Esophagus muscularis mucosa (tissue), 4 donors: ENCODE data around the gene AQP5. TPM values are rescaled to one million over a fixed set of nuclear protein-coding genes. Genes with fewer than 3 reads are reported as not detected.

Source experiments
- DNase-seq: peaks from one replicate; pipeline ENCODE4 v3.0.0-alpha.2; 2017; ENCODE audit errors: extremely low spot score
- H3K27ac ChIP-seq, 4 donors: fragments of 200-600 bp; sonication (generic); replicated peaks in 1 of 4; 1 replicate in 3 of 4; 2 replicates in 1 of 4; pipeline ENCODE4 v1.5.1; 2016 to 2019; ENCODE audit warnings: mild to moderate bottlenecking in 1 of 4
- H3K27me3 ChIP-seq, 4 donors: fragments of 200-600 bp; sonication (generic); one replicate each; pipeline versions ENCODE4 v1.5.1 to v1.6.0; 2016 to 2019
- H3K36me3 ChIP-seq, 4 donors: fragments of 200-600 bp; sonication (generic); one replicate each; pipeline ENCODE4 v1.5.1; 2016 to 2019
- H3K4me1 ChIP-seq, 4 donors: fragments of 200-600 bp; sonication (generic); one replicate each; pipeline ENCODE4 v1.5.1; 2016 to 2019
- H3K4me3 ChIP-seq, 4 donors: fragments of 200-600 bp; sonication (generic); 1 replicate in 2 of 4; 2 replicates in 2 of 4; pipeline ENCODE4 v1.5.1; 2016 to 2019; ENCODE audit warnings: mild to moderate bottlenecking in 4 of 4, moderate library complexity in 1 of 4
- H3K9me3 ChIP-seq, 4 donors: fragments of 200-600 bp; sonication (generic); 1 replicate in 3 of 4; 2 replicates in 1 of 4; pipeline ENCODE4 v1.5.1; 2016 to 2019
- EP300 ChIP-seq: sonication (generic); formaldehyde crosslinking; IDR thresholded peaks from one replicate; pipeline ENCODE4 v1.6.1; 2017; ENCODE audit warnings: antibody characterized with exemption
- POLR2A ChIP-seq: fragments of 450-650 bp; IDR thresholded peaks from one replicate; pipeline ENCODE4 v1.6.1; 2017; ENCODE audit warnings: antibody characterized with exemption, moderate library complexity, mild to moderate bottlenecking, low read depth
- POLR2AphosphoS5 ChIP-seq, 2 donors: sonication (generic); formaldehyde crosslinking; IDR thresholded peaks; one replicate each; pipeline ENCODE4 v1.6.1; 2017; ENCODE audit warnings: antibody characterized with exemption in 2 of 2
- WGBS: methylation state at CpG from one replicate; pipeline ENCODE4 v1.1.5; 2018; 5-methylcytosine and 5-hydroxymethylcytosine counted together
- intact Hi-C: fragments of 100-400 bp; cut with DNase I; formaldehyde crosslinking; loops from one replicate; pipeline ENCODE4 v1.15.1; 2023
- total RNA-seq, 4 donors: library from RNA; depleted of rRNA; stranded (reverse); fragments of >200 nt; gene quantifications; one replicate each; pipeline versions ENCODE4 v1.1.0 to v1.2.1, GENCODE V29; 2016
- TF ChIP-seq, protein P1 (sequence below), 3 experiments: fragments of 200-600 bp in 2 of 3; fragments of 450-650 bp in 1 of 3; sonication (generic) in 2 of 3; IDR thresholded peaks; one replicate each; pipeline ENCODE4 v1.5.1; 2017 to 2019; ENCODE audit warnings: antibody characterized with exemption in 3 of 3, mild to moderate bottlenecking in 2 of 3, moderate library complexity in 1 of 3

Gene AQP5
- total RNA-seq, 4 donors from 2014 or later: 0.83 TPM; not detected in 3

DNA sequence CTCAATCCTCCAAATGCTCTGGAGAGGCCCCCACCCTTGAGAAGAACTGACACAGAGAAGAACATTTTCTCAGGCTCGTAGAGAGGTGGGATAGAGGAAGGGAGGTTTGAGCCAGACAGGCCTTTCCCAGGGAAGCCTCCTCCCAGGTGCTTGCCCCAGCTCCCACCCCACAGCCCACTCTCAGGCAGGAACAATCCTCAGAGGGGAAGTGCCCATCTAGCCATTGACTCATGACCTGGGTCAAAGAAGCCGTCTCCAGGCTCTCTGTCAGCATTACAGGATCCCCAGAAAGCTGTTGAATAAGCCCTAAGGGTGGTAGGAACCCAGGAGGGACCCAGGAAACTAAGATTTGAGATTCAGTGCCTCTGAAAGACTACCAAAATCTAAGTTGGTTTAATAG is 14.9 kb downstream of the AQP5 start:
- H3K9me3 ChIP-seq: no peaks in the 10 kb centered on the region
- intact Hi-C loops: no loop called here
- no peaks in the 10 kb centered on the region for H3K27me3 ChIP-seq
- H3K4me3 ChIP-seq: no peak overlapping the region
- TF ChIP-seq, protein P1, sequence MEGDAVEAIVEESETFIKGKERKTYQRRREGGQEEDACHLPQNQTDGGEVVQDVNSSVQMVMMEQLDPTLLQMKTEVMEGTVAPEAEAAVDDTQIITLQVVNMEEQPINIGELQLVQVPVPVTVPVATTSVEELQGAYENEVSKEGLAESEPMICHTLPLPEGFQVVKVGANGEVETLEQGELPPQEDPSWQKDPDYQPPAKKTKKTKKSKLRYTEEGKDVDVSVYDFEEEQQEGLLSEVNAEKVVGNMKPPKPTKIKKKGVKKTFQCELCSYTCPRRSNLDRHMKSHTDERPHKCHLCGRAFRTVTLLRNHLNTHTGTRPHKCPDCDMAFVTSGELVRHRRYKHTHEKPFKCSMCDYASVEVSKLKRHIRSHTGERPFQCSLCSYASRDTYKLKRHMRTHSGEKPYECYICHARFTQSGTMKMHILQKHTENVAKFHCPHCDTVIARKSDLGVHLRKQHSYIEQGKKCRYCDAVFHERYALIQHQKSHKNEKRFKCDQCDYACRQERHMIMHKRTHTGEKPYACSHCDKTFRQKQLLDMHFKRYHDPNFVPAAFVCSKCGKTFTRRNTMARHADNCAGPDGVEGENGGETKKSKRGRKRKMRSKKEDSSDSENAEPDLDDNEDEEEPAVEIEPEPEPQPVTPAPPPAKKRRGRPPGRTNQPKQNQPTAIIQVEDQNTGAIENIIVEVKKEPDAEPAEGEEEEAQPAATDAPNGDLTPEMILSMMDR (IDR thresholded peaks at IDR 0.05): no peak
- no peak for TF ChIP-seq POLR2AphosphoS5 (IDR thresholded peaks at IDR 0.05)
- no peak for TF ChIP-seq POLR2A
- no peak for TF ChIP-seq EP300
- DNase-seq: no peak
- 78% methylated on average over 2 of the region's 2 CpGs for WGBS
- peaks cover 7 to 23% (median 20%) of the 10 kb centered on the region in 4 donors for H3K4me1 ChIP-seq
- H3K27ac ChIP-seq: no peak overlapping the region
- no peaks in the 10 kb centered on the region for H3K36me3 ChIP-seq

DNA sequence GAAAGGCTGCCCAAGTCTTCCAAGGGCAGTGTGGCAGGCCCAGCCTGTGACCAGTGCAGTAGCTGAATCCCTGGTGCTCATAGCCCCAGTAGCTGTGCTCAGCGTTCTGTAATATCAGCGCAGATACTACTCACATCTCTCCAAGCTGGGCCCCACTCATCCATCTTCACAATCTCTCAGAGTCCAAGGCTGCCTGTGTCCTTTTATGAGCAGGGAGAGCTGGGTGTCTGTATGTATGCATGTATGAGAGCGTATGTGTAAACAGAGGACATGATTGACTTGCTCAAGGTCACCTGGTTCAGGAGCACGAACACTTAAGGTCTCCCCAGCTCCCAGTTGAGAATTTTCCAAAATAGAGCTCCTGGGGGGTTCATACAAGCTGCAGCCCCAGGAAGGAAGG is 16.5 kb downstream of the AQP5 start:
- Histone ChIP-seq H3K36me3 (no peaks in the 10 kb centered on the region), H3K9me3 (no peaks in the 10 kb centered on the region), H3K27ac (no peak overlapping the region), H3K27me3 (no peaks in the 10 kb centered on the region), H3K4me3 (no peak overlapping the region), H3K4me1 (peaks cover 7 to 23% (median 20%) of the 10 kb centered on the region in 4 donors)
- intact Hi-C loops: no loop called here
- TF ChIP-seq POLR2A: no peak
- TF ChIP-seq, protein P1 (IDR thresholded peaks at IDR 0.05): no peak
- no peak for TF ChIP-seq POLR2AphosphoS5 (IDR thresholded peaks at IDR 0.05)
- no peak for TF ChIP-seq EP300
- 70% methylated on average over 4 of the region's 4 CpGs for WGBS
- no peak for DNase-seq

DNA sequence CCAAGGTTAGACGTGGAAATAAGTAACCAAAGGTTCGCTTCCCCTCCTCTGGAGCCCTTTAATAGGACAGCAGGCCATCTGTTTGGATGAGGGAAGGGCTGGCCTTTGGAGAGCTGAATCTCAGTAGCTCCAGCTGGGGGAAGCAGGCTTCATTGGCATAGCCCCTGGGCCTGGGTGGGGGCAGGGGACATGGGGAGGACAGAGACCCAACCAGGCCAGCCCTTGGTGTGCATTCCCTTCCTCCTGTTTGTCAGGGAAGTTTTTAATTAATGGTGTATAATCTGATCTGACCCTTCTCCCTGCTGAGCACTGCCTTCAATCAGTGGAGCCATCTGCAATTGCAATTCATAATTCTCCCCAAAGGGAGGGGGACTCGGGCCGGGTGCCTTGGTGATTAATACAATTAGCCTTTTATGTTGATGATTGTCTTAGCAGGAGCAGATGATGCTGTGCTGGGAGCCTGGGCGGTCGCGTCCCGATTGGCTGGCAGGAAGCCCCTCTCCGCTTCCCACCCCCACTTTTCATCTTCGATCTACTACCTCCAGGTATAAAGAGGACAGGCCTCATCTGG is 17.4 kb downstream of the AQP5 start:
- intact Hi-C loops: no loop called here
- TF ChIP-seq, protein P1 (IDR thresholded peaks at IDR 0.05): no peak
- TF ChIP-seq POLR2A (no peak), EP300 (no peak), POLR2AphosphoS5 (IDR thresholded peaks at IDR 0.05) (no peak)
- Histone ChIP-seq H3K9me3 (no peaks in the 10 kb centered on the region), H3K36me3 (no peaks in the 10 kb centered on the region), H3K4me1 (peaks cover 12 to 28% (median 23%) of the 10 kb centered on the region in 4 donors), H3K27ac (no peak overlapping the region), H3K27me3 (no peaks in the 10 kb centered on the region), H3K4me3 (no peak overlapping the region)
- DNase-seq: no peak
- 84% methylated on average over 10 of the region's 10 CpGs for WGBS

DNA sequence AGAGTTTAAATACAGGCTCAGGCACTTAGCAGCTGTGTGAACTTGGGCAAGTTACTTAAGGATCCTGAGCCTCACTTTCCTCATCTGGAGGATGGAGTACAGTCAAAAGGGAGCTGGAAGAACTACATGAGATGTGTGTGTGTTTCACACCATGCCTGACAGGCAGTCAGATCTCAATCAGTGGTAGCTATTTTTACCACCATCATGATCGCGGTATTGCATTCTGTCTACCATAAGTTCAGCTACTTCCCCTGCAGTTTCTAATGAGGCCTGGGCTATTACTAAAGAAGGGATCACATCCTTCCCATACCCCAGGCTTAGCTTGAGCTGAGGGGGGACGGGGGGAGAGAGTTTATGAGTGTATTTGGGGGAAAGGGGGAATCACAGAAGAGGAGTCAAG is 18.1 kb downstream of the AQP5 start:
- TF ChIP-seq, protein P1 (IDR thresholded peaks at IDR 0.05): no peak
- 79% methylated on average over 3 of the region's 3 CpGs for WGBS
- Histone ChIP-seq H3K4me1 (peaks cover 11 to 25% (median 21%) of the 10 kb centered on the region in 4 donors), H3K36me3 (no peaks in the 10 kb centered on the region), H3K4me3 (no peak overlapping the region), H3K9me3 (no peaks in the 10 kb centered on the region), H3K27ac (no peak overlapping the region), H3K27me3 (no peaks in the 10 kb centered on the region)
- intact Hi-C loops: no loop called here
- no peak for DNase-seq
